A549 (cell line): ENCODE results near the gene MAP1LC3C. TPM values are rescaled to one million over a fixed set of nuclear protein-coding genes. Genes with fewer than 3 reads are reported as not detected.

ENCODE experiments used
- ATAC-seq, 2 experiments: fragments of 200-7000 bp in 1 of 2; fragments of >200 bp in 1 of 2; cut with Nextera tagmentation in 1 of 2; cut with Tn5 transposase in 1 of 2; 3 replicates each; pipeline versions ENCODE4 v1.8.0 to v1.9.1; 2018 to 2020; ENCODE audit warnings: mild to moderate bottlenecking in 1 of 2, moderate library complexity in 1 of 2
- CTCF ChIA-PET: fragments of 300-600 bp; sonication (Branson Sonifier 250); formaldehyde crosslinking; extraction: SDS; loops from one replicate; lab custom pipeline; 2021; ENCODE audit warnings: antibody characterized with exemption, inconsistent platforms; lab: Yijun Ruan, JAX
- POLR2A ChIA-PET: fragments of 350-600 bp; formaldehyde crosslinking; extraction: SDS; loops from one replicate; lab custom pipeline; 2021; ENCODE audit warnings: antibody characterized with exemption, inconsistent platforms; lab: Yijun Ruan, JAX
- DNase-seq, 2 experiments: peaks; one replicate each; pipeline versions ENCODE4 v3.0.0 to v3.0.0-alpha.2; 2011 to 2016; ENCODE audit warnings: low read depth in 1 of 2, low spot score in 1 of 2
- FAIRE-seq: peaks from 2 replicates; lab custom pipeline; 2011; peaks lifted over from hg19 to GRCh38; lab: Jason Lieb, UNC
- H3K27ac ChIP-seq, 2 experiments: fragments of >200 bp; sonication (Bioruptor Twin); formaldehyde crosslinking; 3 replicates each; pipeline ENCODE4 v1.5.1; 2016 to 2017
- H3K4me1 ChIP-seq: fragments of >200 bp; sonication (Bioruptor Twin); formaldehyde crosslinking; 3 replicates; pipeline ENCODE4 v1.6.1; 2016
- H3K4me2 ChIP-seq: fragments of >200 bp; sonication (Bioruptor Twin); formaldehyde crosslinking; 3 replicates; pipeline ENCODE4 v1.6.1; 2016
- H3K4me3 ChIP-seq: fragments of >200 bp; sonication (Bioruptor Twin); formaldehyde crosslinking; 3 replicates; pipeline ENCODE4 v1.5.1; 2016
- H3K9me3 ChIP-seq: fragments of >200 bp; sonication (Bioruptor Twin); formaldehyde crosslinking; 3 replicates; pipeline ENCODE4 v1.6.1; 2016
- CBX2 ChIP-seq: fragments of 200-600 bp; sonication (generic); IDR thresholded peaks from 2 replicates; pipeline ENCODE4 v1.6.1; 2016; ENCODE audit warnings: low read depth, mild to moderate bottlenecking, borderline replicate concordance
- CBX8 ChIP-seq: fragments of 200-600 bp; sonication (generic); IDR thresholded peaks from 2 replicates; pipeline ENCODE4 v1.6.1; 2016
- CEBPB ChIP-seq, 2 experiments: fragments of >200 bp in 1 of 2; sonication (Bioruptor Twin) in 1 of 2; formaldehyde crosslinking in 1 of 2; IDR thresholded peaks; 2 replicates each; pipeline ENCODE4 v1.6.1; 2012 to 2016
- CHD2 ChIP-seq: fragments of 150-350 bp; IDR thresholded peaks from 2 replicates; pipeline ENCODE4 v1.6.1; 2014; ENCODE audit warnings: low read length; ENCODE audit not compliant: partially characterized antibody
- CHD4 ChIP-seq: fragments of 200-600 bp; sonication (generic); IDR thresholded peaks from 2 replicates; pipeline ENCODE4 v1.6.1; 2016; ENCODE audit warnings: antibody characterized with exemption, mild to moderate bottlenecking, borderline replicate concordance
- EP300 ChIP-seq, 2 experiments: fragments of >200 bp; sonication (Bioruptor Twin); formaldehyde crosslinking; IDR thresholded peaks; 2 replicates in 1 of 2; 3 replicates in 1 of 2; pipeline ENCODE4 v1.6.1; 2016 to 2017
- FOSB ChIP-seq: fragments of 250-450 bp; sonication (Bioruptor Pico); IDR thresholded peaks from 2 replicates; pipeline ENCODE4 v1.5.0; 2020; ENCODE audit warnings: mild to moderate bottlenecking, moderate library complexity
- FOXS1 ChIP-seq: fragments of 250-450 bp; sonication (Bioruptor Pico); IDR thresholded peaks from 2 replicates; pipeline ENCODE4 v1.5.0; 2020; ENCODE audit warnings: mild to moderate bottlenecking, moderate library complexity
- HEYL ChIP-seq: fragments of 250-450 bp; sonication (Bioruptor Pico); IDR thresholded peaks from 2 replicates; pipeline ENCODE4 v1.8.0; 2021; ENCODE audit warnings: mild to moderate bottlenecking, moderate library complexity
- HMGXB4 ChIP-seq: fragments of 250-450 bp; sonication (Bioruptor Pico); IDR thresholded peaks from 2 replicates; pipeline ENCODE4 v1.5.0; 2021; ENCODE audit warnings: mild to moderate bottlenecking, moderate library complexity, borderline replicate concordance
- JUNB ChIP-seq: fragments of >200 bp; sonication (Bioruptor Twin); formaldehyde crosslinking; IDR thresholded peaks from 2 replicates; pipeline ENCODE4 v1.6.1; 2016
- MAFK ChIP-seq: fragments of 450-650 bp; IDR thresholded peaks from 2 replicates; pipeline ENCODE4 v1.6.1; 2014; ENCODE audit not compliant: partially characterized antibody
- MAZ ChIP-seq: fragments of 150-350 bp; IDR thresholded peaks from 2 replicates; pipeline ENCODE4 v1.6.1; 2014; ENCODE audit warnings: antibody characterized with exemption, low read depth, low read length, borderline replicate concordance
- MYC ChIP-seq: IDR thresholded peaks from 2 replicates; pipeline ENCODE4 v1.6.1; 2012; ENCODE audit warnings: mild to moderate bottlenecking, inconsistent platforms, low read length, improper control_type of control experiment, borderline replicate concordance
- NFE2L2 ChIP-seq: fragments of 150-350 bp; conservative IDR thresholded peaks from 2 replicates; pipeline ENCODE4 v1.6.1; 2014; ENCODE audit warnings: low read length
- NR3C1 ChIP-seq: fragments of >200 bp; sonication (Bioruptor Twin); formaldehyde crosslinking; IDR thresholded peaks from 3 replicates; pipeline ENCODE4 v1.6.1; 2017
- POLR2A ChIP-seq: IDR thresholded peaks from 2 replicates; pipeline ENCODE4 v1.6.1; 2012; ENCODE audit warnings: mild to moderate bottlenecking, low read length
- POLR2AphosphoS2 ChIP-seq: conservative IDR thresholded peaks from 2 replicates; pipeline ENCODE4 v1.6.1; 2012; ENCODE audit warnings: low read length, improper control_type of control experiment, inconsistent platforms
- RARB ChIP-seq: fragments of 250-450 bp; sonication (Bioruptor Pico); IDR thresholded peaks from 2 replicates; pipeline ENCODE4 v1.8.0; 2021; ENCODE audit warnings: mild to moderate bottlenecking, moderate library complexity
- RFX5 ChIP-seq: fragments of 450-650 bp; IDR thresholded peaks from 2 replicates; pipeline ENCODE4 v1.7.1; 2014; ENCODE audit warnings: antibody characterized with exemption, mild to moderate bottlenecking, moderate library complexity
- TFCP2L1 ChIP-seq: fragments of 250-450 bp; sonication (Bioruptor Pico); IDR thresholded peaks from 2 replicates; pipeline ENCODE4 v1.5.0; 2021; ENCODE audit warnings: mild to moderate bottlenecking
- WGBS: methylation state at CpG from one replicate; pipeline ENCODE4 v1.1.6; 2017; ENCODE audit errors: missing lambda C conversion rate; 5-methylcytosine and 5-hydroxymethylcytosine counted together
- polyA plus RNA-seq, 4 experiments: library from polyadenylated mRNA; depleted of rRNA in 3 of 4; stranded (reverse); fragments of >200 nt; fragmentation: RNase III in 1 of 4; extraction: RNeasy Plus Mini Kit Qiagen cat#74134 plus additional on column Dnase treatment in 1 of 4; gene quantifications; 2 replicates in 3 of 4; 3 replicates in 1 of 4; pipeline ENCODE4 v1.2.3, GENCODE V29; 2011 to 2017
- TF ChIP-seq, protein P1 (sequence below): fragments of 200-600 bp; sonication (generic); IDR thresholded peaks from 2 replicates; pipeline ENCODE4 v1.6.1; 2016; ENCODE audit warnings: antibody characterized with exemption, mild to moderate bottlenecking, moderate library complexity
- TF ChIP-seq, protein P2 (sequence below): IDR thresholded peaks from 2 replicates; pipeline ENCODE4 v1.6.1; 2012; ENCODE audit warnings: low read depth, borderline replicate concordance
- TF ChIP-seq, protein P3 (sequence below): IDR thresholded peaks from 2 replicates; pipeline ENCODE4 v1.6.1; 2012

MAP1LC3C gene
- polyA plus RNA-seq, 2 of the 4 experiments (the other 2 are of a cell fraction) = 0.21 to 0.23 TPM

DNA sequence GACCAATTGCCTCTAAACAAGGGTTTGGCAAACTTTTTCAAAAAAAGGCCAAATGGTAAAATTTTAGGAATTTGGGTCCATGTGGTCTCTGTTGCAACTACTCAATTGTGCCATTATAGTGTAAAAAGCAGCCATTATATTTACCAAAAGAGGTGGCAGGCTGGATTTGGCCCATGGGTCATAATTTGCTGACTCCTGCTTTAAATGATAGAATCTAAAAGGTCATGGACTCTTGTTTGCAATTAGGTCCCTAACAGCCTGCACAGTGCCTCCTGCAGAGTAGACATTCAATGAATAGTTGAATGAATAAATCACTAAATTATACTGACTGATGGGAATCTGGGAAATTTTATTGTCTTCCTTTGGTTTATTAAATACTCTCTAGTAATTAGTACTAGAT lies 35.2 kb downstream of the MAP1LC3C start:
- Histone ChIP-seq H3K9me3 (no peaks in the 10 kb centered on the region), H3K4me1 (no peaks in the 10 kb centered on the region), H3K27ac (no peak overlapping the region), H3K4me2 (no peak overlapping the region), H3K4me3 (no peak overlapping the region)
- no peak for DNase-seq
- peak; percentile 59 for TF ChIP-seq MAFK
- TF ChIP-seq NFE2L2 = no peak
- ChIA-PET CTCF (no interaction called here), POLR2A (no interaction called here)
- ATAC-seq = no peak
- FAIRE-seq = no peak

GRCh38 chr1:241962153-241962552 lies 36.7 kb downstream of the MAP1LC3C start:
- no peak overlapping the region for H3K4me3 ChIP-seq
- 80% methylated on average over 2 of the region's 2 CpGs for WGBS
- no peak overlapping the region for H3K27ac ChIP-seq
- POLR2A ChIA-PET = no interaction called here
- TF ChIP-seq CEBPB (IDR thresholded peaks at IDR 0.05) = no peak
- no peak for TF ChIP-seq FOXS1 (CRISPR knock-in tag)
- no peak for TF ChIP-seq POLR2AphosphoS2
- TF ChIP-seq CHD2 = no peak
- no peak for TF ChIP-seq POLR2A
- no peak for TF ChIP-seq HMGXB4
- no peak for TF ChIP-seq CHD4
- no peak for TF ChIP-seq JUNB
- no peak for TF ChIP-seq CBX2
- TF ChIP-seq, all 56 proteins: peak for 0
- Histone ChIP-seq H3K9me3 (no peaks in the 10 kb centered on the region), H3K4me1 (no peaks in the 10 kb centered on the region), H3K4me2 (no peak overlapping the region)
- CTCF ChIA-PET = no interaction called here
- ATAC-seq (no peak), FAIRE-seq (no peak), DNase-seq (no peak)

GRCh38 chr1:241957692-241958494 lies 41.0 kb downstream of the MAP1LC3C start, which contains the start of gene BECN2:
TSS of gene BECN2 (plus strand) at chr1:241957767. CDS start at chr1:241957767, 0 bp downstream.
- no peaks in the 10 kb centered on the region for H3K4me1 ChIP-seq
- ChIA-PET CTCF (interaction anchor here (0.8 to 1.8 kb wide), 4 partner anchors 12 to 49 kb away, joined by 3 to 5 read pairs (median 3); no protein-coding TSS in a partner anchor), POLR2A (no interaction called here)
- ATAC-seq (peak; percentile 64 to 75; a peak in 5 of 6 replicates), FAIRE-seq (no peak), DNase-seq (peak in 1 of 2 experiments; percentile 16)
- WGBS = 91% methylated on average over 23 of the region's 33 CpGs
- no peaks in the 10 kb centered on the region for H3K9me3 ChIP-seq
- TF ChIP-seq, protein P1, sequence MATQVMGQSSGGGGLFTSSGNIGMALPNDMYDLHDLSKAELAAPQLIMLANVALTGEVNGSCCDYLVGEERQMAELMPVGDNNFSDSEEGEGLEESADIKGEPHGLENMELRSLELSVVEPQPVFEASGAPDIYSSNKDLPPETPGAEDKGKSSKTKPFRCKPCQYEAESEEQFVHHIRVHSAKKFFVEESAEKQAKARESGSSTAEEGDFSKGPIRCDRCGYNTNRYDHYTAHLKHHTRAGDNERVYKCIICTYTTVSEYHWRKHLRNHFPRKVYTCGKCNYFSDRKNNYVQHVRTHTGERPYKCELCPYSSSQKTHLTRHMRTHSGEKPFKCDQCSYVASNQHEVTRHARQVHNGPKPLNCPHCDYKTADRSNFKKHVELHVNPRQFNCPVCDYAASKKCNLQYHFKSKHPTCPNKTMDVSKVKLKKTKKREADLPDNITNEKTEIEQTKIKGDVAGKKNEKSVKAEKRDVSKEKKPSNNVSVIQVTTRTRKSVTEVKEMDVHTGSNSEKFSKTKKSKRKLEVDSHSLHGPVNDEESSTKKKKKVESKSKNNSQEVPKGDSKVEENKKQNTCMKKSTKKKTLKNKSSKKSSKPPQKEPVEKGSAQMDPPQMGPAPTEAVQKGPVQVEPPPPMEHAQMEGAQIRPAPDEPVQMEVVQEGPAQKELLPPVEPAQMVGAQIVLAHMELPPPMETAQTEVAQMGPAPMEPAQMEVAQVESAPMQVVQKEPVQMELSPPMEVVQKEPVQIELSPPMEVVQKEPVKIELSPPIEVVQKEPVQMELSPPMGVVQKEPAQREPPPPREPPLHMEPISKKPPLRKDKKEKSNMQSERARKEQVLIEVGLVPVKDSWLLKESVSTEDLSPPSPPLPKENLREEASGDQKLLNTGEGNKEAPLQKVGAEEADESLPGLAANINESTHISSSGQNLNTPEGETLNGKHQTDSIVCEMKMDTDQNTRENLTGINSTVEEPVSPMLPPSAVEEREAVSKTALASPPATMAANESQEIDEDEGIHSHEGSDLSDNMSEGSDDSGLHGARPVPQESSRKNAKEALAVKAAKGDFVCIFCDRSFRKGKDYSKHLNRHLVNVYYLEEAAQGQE = no peak
- no peak for TF ChIP-seq NFE2L2
- no peak within 1 kb of the TSS for H3K4me2 ChIP-seq
- no peak within 1 kb of the TSS for H3K4me3 ChIP-seq
- no peak within 1 kb of the TSS for H3K27ac ChIP-seq

GRCh38 chr1:241950390-241950789 lies 48.5 kb downstream of the MAP1LC3C start:
- DNase-seq (no peak), FAIRE-seq (no peak), ATAC-seq (no peak)
- H3K9me3 ChIP-seq = no peaks in the 10 kb centered on the region
- ChIA-PET CTCF (interaction anchor here (0.8 kb wide), 1 partner anchor 58 kb away, joined by 3 read pairs; no protein-coding TSS in a partner anchor), POLR2A (no interaction called here)
- WGBS = 80% methylated on average over 5 of the region's 5 CpGs
- no peak overlapping the region for H3K4me2 ChIP-seq
- no peak overlapping the region for H3K27ac ChIP-seq
- H3K4me3 ChIP-seq = no peak overlapping the region
- H3K4me1 ChIP-seq = no peaks in the 10 kb centered on the region
- TF ChIP-seq POLR2A (no peak), MAFK (no peak), MYC (no peak), CHD4 (no peak), CEBPB (IDR thresholded peaks at IDR 0.05) (no peak), TFCP2L1 (CRISPR knock-in tag) (no peak), NFE2L2 (no peak), RARB (CRISPR knock-in tag) (no peak), CBX8 (no peak), HEYL (CRISPR knock-in tag) (no peak), RFX5 (no peak), NR3C1 (no peak), EP300 (IDR thresholded peaks at IDR 0.05) (no peak), FOSB (no peak), MAZ (no peak)
- TF ChIP-seq, protein P2, sequence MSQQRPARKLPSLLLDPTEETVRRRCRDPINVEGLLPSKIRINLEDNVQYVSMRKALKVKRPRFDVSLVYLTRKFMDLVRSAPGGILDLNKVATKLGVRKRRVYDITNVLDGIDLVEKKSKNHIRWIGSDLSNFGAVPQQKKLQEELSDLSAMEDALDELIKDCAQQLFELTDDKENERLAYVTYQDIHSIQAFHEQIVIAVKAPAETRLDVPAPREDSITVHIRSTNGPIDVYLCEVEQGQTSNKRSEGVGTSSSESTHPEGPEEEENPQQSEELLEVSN = no peak
- TF ChIP-seq, protein P3, sequence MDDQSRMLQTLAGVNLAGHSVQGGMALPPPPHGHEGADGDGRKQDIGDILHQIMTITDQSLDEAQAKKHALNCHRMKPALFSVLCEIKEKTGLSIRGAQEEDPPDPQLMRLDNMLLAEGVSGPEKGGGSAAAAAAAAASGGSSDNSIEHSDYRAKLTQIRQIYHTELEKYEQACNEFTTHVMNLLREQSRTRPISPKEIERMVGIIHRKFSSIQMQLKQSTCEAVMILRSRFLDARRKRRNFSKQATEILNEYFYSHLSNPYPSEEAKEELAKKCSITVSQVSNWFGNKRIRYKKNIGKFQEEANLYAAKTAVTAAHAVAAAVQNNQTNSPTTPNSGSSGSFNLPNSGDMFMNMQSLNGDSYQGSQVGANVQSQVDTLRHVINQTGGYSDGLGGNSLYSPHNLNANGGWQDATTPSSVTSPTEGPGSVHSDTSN = no peak
